NCI-H526 treated with DMSO at 0.1 percent for 48 hours (cell line): Measurements from ENCODE around the gene ADCY5.

Source experiments
- DNase-seq: peaks from one replicate; lab custom pipeline; 2025; lab: John Stamatoyannopoulos, UW

The ADCY5 gene

DNA sequence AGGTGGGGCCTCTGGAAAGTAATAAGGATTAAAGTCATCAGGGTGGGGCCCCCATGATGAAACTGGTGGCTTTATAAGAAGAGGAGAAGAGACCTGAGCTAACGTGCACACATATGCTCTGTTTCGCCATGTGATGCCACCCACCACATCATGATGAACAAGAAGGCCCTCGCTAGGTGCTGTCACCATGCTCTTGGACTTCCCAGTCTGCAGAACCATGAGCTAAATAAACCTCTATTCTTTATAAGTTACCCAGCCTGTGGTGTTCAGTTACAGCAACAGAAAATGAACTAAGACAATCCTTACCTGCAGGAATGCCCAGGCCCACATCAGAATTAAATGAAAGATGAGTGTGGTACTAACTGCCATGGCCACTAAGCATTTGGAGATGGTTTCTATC is 79.8 kb downstream of the ADCY5 start:
- DNase-seq: no peak

DNA sequence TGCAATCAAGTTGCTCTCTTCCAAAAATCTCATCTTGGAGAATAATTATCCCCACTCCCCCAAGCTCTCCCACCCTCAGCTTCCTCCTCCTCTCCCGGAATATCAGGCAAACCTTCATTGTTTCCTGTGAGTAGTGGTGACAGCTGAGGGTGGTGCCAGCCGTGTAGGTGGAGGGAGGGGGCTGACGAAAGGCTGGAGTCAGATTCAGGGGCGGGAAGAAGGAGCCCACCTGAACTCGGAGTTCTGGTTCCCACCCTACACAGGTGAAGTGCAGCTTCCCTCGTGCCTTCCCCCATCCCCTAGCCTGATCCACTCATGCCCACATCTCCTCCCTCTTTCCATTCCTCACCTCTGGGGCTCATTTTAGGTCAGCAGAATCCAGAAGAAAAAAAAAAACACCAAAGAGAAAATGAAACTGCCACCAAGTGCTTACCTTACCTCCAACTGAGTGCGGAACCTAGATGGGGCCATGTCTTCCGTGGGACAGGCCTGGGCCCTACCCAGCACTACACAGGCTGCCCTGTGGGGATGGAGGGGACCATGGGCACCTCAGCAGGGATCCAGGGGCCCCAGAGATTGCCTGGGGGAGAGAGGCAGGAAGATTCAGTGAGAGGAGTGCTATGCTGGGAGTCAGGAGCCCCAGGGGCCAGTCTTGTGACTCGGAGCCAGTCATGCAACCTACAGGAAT is 81.3 kb downstream of the ADCY5 start:
- DNase-seq: no peak

DNA sequence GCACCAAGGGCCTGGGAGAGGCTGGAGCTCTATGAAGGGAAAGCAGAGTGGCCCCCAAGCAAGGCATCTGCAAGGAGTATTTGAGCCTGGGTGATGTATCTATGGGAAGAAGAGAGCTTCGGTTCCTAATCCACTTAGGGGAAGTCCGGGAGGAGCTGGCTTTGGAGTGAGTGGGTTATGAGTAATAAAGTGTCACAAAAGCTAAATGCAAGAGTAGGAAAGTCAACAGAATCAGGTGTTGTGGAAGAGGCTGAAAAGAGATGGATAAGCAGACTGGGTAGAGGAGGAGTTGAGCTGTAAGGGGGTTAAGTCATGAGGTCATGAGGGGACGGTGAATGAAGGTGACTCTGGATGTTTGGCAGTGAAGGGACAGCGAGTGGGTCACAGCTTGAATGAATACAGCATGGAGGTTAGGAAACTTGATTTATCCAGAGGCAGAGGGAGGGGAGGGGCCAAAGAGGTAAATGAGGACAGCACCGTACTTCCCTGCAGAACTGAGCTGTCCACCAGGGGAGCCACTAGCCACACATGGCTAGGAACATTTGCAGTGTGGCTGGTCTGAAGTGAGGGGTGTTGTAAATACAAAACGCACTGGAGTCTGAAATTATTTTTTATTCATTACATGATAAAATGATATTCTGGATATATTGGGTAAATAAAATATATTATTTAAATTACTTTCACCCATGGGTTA is 83.3 kb downstream of the ADCY5 start:
- peak; percentile 5 for DNase-seq

DNA sequence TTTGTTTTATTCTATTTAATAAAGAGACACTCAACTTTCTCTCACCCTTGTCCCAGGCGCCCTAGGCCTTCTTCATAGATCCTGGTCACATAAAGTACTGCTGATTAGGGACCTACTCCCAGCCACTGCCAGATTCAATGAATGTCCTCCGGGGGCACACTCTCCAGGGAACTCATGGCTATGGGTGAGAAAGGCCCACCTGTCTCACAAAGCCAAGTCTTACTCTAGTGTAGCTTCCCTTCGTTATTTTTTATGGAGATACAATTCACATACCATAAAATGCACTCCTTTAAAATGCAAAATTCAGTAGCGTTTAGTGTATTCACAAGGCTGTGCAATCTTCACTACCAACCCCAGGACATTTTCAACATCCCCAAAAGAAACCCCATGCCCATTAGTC is 87.8 kb downstream of the ADCY5 start:
- no peak for DNase-seq

DNA sequence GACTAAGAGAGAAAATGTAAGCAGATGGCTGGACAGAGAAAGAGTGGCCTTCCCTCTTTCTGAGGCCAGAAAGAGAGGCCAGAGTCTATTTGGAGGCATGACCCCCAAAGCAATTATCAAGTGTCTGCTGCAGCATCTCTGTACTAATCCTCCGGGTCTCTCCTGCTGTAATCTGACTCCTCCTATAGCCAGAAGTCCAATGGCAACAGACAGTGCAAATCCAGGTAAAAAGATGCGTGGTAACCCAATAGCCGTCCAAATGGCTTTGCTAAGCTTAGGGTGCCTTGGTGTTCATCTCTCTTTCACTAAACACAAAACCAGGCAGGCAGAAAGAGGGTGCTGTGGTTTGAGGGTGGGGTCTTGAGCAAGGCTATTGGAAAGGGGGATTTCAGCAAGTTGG is 91.6 kb downstream of the ADCY5 start:
- no peak for DNase-seq

DNA sequence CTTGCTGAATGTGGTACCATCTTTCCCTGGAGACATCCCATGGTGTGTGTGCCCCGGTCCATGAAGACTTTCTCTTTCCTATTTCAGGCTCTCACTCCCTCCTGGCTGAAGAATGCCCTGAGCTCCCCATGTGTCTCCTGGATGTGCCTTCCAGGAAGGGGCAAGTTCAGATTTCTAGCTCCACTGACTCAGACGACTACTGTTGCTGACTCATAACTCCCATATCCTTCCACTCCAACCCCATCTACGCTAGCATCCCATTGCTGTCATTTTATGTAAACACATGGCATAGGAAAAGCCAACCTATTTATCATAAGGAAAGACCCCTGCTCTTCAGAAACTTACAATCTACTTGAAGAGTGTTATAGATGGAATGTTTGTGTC is 95.0 kb downstream of the ADCY5 start:
- DNase-seq: no peak

DNA sequence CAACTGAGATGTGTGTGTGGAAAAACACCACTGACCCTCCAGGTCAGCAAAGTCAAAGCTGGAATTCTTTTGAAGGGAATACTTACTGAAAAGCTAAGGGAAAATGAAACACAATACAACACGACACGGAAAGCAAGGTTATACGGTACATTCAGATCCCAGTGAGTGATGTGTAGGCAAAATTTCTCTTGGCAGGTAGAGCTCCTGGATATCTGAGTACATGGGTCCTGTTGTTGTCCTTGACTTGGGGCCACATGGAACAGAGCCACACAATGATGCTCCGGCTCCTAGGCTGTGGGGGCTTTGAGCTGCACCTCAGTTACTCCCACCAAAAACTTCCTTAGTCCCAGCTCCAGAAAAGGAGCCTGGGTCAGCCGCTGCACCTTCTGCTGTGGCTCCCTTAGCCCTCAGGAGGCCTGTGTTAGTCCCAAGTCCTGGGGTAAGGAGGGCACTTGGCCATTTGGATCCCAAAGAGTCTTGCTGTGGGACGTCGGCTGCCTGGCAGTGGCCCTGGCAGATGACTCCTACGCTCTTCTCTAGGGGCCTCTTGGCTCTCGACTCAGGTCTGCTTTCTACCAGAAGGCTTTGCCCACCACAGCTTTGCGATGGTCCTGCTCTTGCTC is 95.6 kb downstream of the ADCY5 start:
- no peak for DNase-seq

DNA sequence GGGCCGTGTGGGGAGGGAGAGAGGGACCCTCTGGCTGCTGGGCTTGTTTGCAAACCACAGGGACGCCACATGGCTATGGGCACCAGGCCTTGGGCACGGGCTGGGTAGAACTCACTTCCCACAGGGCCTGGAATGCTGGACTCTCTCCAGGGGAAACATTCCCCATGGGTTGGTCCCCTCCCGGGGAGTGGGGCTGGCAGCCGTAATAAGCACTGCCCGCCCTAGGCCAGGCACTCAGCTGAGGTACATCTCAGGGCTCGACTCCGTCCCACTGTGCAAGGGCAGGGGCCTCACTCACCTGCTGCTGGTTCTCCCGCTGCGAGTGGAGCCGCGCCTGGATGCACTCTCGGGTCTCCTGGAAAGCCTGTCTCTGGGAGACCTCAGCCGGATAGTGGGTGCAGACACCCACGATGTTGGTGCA is 96.7 kb downstream of the ADCY5 start:
- no peak for DNase-seq

DNA sequence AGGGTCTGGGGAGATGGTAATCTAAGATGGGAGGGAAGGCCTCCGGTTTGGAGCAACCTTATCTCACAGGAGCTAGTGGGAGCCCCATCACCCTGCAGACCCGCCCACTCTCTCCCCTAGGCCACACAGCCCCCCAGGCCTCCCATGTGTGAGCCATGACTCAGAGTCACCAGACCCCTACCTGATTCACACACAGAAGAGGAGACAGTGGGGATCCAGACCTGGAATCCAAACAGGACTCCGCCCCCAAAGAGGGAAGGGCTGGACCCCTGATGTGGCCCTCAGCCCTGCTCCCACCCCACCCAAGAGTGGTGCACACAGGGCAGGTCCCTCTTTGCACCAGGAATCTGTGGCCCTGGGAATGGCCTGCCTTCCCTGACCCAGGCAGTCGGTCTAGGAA is 97.4 kb downstream of the ADCY5 start:
- DNase-seq: no peak

DNA sequence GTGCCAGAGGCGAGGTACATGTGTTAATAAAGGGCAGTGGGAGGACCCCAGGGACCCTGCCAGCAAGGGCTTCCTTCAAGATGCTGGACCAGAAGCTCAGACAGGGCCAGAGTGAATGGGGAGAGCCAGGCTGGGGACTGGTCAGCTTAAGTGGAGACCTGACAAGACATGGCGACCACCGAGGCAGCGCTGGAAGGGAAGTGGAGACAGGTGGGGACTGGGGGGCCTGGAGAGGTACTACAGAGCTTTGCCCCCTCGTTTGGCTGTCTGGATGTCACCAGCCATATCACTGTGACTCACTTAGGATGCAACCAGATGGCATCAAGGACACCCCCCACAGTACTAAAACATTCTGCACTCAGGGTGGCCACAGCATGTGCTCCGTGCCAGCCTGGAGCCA is 97.9 kb downstream of the ADCY5 start:
- no peak for DNase-seq

DNA sequence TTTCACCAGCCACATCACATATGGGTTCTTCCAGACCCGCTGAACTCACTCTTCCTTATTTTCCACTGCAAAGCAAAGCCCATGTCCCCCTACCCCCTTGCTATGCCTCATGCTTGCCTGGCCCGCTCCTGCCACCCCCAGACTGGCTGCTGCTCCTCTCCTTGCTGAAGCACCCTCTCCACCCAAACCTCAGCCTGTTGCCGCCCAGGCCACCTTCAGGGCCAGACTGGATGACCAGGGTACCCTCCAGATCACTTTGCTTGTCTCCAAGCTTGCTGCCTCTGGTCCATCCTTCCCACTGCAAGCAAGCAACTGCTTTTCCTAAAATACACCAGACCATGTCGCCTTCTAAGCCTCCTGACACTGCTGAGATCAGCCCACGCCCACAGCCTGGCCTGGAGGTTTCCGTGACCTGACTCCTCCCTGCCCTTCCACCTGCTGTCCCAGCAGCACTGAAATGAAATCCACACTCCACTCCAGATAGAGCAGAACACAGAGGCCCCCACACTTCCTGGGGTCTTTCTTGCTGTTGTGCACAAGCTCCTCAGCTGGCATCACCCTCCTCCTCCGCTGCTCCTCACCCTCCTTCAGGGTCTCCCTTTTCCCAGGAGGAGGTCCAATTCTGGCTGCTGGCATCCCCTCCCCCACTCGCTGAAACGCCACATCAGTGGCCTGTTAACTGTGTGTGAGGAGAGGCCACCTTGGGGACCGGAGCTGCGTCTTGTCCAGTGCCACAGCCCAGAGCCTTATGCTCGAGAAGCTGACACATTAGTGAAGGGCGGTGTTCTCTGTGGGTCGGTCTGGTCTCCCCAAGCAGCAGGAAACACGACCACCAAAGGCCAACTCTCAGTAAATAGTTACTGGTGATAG is 99.1 kb downstream of the ADCY5 start:
- no peak for DNase-seq

DNA sequence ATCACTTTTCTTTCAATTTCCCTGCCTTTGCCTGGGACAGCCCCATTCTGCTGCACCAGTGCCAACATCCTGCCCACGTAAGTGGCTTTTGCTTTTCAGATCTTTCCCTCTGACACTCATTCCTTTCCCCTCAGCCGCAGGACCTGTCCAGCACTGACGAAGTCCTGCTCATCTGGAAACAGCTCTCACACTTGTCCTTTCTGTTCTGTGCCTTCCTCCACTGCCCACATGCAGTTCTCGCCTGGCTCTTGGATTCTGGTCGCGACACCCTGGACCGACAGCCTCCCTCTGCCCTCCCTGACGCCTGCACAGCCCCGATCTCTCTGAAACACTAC is 99.7 kb downstream of the ADCY5 start:
- no peak for DNase-seq

DNA sequence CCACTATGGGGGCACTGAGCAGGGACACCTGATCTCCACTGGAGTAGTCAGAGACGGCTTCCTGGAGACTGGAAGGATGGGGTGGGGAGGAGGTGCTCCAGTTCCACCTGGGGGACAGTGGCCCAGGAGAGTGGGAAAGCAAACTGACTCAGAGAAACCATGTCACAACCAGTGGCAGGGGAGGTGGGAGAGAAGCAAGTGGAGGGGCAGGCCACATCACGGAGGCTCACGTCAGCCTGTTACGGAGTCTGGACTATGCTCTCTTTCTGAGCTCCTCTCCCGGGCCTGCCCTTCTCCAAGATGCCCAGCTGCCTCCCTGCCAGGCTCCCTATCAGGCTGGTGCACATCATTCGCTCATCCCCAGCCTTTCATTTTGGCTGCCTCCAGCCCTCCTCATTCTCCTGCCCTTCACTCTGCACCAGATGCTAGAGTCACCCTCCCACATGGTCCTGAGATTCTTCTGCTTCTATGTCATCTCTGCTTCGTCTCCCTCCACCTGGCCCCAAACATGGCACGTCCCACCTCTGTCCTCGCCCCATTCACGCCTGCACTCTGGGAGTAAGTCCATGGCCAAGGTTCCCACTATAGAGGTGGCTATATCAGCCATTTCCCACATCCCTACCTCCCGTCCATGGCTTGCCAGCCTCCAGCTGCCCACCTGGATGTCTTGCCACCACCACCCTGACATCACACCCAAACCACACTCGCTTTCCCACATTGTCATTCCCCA is 100.3 kb downstream of the ADCY5 start:
- DNase-seq: no peak

DNA sequence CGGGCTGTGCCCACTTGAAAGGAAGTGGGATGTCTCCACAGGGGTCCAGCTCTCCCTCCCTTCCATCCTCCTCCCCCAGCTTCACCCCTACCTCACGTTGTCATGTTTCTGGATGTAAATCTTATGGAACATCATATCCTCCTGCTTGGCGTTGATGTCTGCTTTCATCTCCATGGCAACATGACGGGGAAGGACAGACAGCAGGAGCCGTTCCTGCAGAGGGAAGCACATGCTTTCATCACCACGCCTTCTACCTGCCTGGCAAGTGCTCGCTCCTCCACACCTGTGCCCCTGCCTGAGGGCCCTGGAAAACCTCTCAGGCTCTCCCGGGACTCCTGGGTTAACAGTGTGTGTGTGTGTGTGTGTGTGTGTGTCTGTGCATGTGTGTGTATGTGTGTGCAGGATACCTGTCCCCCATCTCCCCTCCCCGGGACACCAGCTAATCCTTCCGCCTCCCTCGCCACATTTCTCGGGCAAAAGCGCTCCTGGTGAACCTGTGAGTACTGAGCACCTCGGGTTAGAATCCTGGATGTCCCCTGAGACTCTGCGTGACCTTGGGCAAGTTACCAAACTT is 101.1 kb downstream of the ADCY5 start:
- DNase-seq: no peak

DNA sequence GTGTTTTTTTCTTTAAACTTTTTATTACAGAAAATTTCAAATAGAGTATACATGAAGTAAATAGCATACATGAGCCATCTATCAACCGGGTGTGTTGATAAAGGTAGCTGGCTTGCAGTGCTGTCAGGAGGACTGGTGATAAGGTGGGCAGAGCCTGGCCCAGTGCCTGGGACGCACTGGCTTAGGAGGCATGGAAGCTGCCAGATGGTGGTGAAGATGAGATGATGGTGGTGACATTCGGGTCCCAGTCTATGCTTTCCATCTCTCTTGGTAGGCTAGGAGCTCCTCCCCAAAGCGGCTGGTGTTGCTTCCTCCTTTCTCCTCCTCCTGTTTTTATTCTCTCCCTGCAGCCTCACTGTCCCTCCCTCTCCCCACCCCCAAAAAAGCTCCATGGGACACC is 101.7 kb downstream of the ADCY5 start:
- no peak for DNase-seq

DNA sequence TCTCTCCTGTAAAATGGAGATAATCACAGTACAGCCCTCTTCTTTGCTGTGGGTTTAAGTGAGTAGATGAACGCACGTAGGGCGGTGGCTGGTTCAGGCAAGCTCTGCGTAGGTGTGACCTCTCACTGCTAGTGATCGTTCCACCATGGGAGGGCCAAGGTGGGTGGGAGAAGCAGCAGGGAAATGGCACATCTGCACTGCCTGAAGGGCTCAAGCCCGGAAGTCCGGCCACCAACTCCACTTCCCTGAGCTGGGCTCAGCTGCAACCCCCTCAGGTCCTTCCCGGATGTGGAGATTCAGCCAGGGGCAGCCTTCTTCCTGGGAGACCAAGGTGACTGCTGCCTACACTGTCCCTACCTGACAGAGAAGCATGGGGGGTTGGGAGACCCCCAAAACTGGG is 102.9 kb downstream of the ADCY5 start:
- no peak for DNase-seq

DNA sequence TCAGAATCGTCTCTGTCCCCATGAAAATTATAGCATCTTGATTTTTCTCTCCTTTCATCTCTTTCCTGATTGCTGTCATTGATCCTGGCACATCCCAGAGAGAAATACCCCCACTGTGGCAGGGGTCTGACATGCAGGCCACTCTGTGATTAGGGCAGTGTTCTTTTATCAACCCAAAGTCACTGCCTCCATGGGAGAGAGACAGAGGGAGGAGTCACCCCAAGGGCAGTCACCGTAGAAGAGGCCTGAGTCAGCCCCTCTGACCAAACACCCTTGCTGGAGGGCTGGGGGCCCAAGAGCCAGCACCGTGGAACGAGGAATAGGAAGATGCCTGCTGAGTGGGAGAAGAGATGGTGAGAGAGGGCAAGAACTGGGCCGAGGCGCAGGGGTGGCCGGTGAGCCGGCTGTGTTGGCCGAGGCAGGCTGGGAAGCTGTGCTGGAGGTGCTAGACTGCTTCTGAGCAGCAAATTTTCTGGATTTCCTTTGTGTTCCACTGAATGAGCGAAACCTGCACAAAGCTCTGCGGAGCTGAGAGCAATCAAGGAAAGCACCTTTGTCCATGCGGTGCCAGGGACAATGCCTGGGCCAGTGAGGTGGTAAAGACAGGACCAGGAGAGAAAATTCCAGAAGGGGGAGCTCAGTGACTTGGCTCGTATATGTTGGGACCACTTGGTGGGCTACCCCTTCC is 103.8 kb downstream of the ADCY5 start:
- DNase-seq: no peak

DNA sequence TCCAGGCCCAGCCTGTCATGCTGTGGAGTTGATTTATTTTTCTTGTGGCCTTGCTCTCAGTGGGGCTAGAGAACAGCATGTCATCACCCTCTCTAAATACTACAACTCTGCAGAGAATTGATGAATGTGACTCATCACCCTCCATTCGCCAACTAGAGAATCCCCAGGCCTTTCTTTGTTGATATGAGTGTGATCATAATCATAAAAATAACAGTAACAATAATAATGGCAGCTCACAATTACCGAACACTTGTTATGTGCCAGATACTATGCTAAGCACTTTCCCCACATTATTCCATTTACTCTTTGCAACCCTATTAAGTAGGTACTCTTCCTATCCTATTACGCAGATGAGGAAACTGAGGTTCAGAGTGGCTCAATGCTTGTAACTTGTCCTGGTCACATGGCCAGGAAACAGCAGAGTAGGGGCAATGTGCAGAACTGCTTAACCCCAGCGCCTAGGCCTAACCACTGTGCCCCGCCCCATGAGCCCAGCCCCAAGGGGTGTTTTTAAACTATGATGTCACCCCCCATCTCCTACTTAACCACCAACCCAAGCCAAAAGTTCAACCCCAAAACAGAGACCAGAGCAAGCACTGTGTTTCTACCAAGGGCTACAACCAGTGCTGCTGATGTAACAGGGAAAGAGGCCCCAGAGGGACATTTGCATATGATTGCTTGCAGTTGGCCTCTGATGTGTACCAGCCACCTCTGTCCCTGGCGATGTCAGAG is 104.5 kb downstream of the ADCY5 start:
- peak; percentile 60 for DNase-seq

DNA sequence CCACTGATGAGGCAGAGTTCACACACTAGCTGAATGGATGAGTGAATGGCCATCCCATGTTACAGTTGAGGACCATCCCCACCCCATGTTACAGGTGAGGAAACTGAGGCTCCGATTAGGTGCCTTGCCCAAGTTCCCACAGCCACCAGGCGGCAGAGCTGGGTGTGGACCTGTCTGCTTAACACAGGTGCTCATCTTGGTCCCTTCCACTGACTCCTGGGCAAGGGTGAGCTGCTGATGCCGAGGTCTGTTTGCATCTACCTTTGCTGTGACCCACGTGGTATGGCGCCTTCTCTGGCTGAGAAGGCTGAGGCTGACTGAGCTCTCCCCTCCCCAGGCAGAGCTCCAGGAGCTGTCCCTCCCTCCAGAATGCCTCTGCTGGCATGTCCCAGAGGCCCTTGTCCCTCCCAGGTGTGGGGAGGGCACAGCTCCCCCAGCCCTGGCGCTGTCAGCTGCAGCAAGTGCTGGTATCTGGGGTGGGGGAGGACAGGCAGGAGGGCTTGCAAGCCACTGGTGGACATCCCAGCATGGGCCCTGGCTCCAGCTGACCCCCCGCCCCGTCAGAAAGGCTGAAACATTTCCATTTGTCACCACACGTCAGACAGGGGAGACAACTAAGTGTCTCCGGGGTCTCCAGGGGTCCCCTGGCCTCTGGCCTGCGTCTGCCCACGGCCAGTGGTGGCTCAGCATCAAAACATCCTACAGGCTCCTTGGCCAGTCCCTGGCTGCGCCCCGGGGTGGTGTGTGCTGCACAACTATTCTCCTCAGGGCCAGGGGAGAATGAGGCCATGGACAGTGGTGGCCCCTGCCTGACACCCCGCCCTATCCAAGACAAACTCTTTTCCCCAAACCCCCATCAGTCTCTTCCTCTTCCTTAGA is 105.4 kb downstream of the ADCY5 start:
- DNase-seq: no peak
